NCI-H510A (cell line): ENCODE measurements around the gene WNK2.

Experiments used
- DNase-seq: peaks from one replicate; lab custom pipeline; 2025; lab: John Stamatoyannopoulos, UW

WNK2 gene

GRCh38 chr9:93218671-93219420 lies 34.9 kb downstream of the WNK2 start:
- DNase-seq = no peak

GRCh38 chr9:93219692-93220091 lies 35.8 kb downstream of the WNK2 start:
- DNase-seq = no peak

- DNase-seq = no peak
Observed at GRCh38 chr9:93220627-93221026, 36.7 kb downstream of the WNK2 start.

GRCh38 chr9:93221044-93221443 lies 37.1 kb downstream of the WNK2 start:
- no peak for DNase-seq

- no peak for DNase-seq
Observed at GRCh38 chr9:93222890-93223259, 38.9 kb downstream of the WNK2 start.

GRCh38 chr9:93223260-93224180 lies 39.6 kb downstream of the WNK2 start:
- DNase-seq = no peak

GRCh38 chr9:93224591-93224990 lies 40.7 kb downstream of the WNK2 start:
- DNase-seq = no peak

GRCh38 chr9:93225417-93225816 lies 41.5 kb downstream of the WNK2 start:
- DNase-seq = no peak

- no peak for DNase-seq
Observed at GRCh38 chr9:93225892-93226291, 42.0 kb downstream of the WNK2 start.

GRCh38 chr9:93226819-93227218 lies 42.9 kb downstream of the WNK2 start:
- DNase-seq = peak; percentile 28

GRCh38 chr9:93228030-93228429 lies 44.1 kb downstream of the WNK2 start:
- no peak for DNase-seq

- no peak for DNase-seq
Observed at GRCh38 chr9:93228453-93228852, 44.5 kb downstream of the WNK2 start.

- DNase-seq = no peak
Observed at GRCh38 chr9:93229636-93230035, 45.7 kb downstream of the WNK2 start.

- DNase-seq = no peak
Observed at GRCh38 chr9:93230185-93230584, 46.2 kb downstream of the WNK2 start.

- DNase-seq = no peak
Observed at GRCh38 chr9:93230601-93231000, 46.7 kb downstream of the WNK2 start.

- peak; percentile 32 for DNase-seq
Observed at GRCh38 chr9:93231121-93231694, 47.3 kb downstream of the WNK2 start.

GRCh38 chr9:93231716-93232115 lies 47.8 kb downstream of the WNK2 start:
- no peak for DNase-seq

- DNase-seq = peak; percentile 28
Observed at GRCh38 chr9:93232388-93232960, 48.5 kb downstream of the WNK2 start.

- no peak for DNase-seq
Observed at GRCh38 chr9:93233033-93233432, 49.1 kb downstream of the WNK2 start.

GRCh38 chr9:93234600-93234999 lies 50.7 kb downstream of the WNK2 start:
- no peak for DNase-seq

GRCh38 chr9:93235300-93235960 lies 51.5 kb downstream of the WNK2 start:
- no peak for DNase-seq
